ENCODE results near the gene GSK3A. TPM values are rescaled to one million over a fixed set of nuclear protein-coding genes. Genes with fewer than 3 reads are reported as not detected.

Gene GSK3A
- total RNA-seq, 1 donor from 2014 or later, result 68.0 TPM

DNA sequence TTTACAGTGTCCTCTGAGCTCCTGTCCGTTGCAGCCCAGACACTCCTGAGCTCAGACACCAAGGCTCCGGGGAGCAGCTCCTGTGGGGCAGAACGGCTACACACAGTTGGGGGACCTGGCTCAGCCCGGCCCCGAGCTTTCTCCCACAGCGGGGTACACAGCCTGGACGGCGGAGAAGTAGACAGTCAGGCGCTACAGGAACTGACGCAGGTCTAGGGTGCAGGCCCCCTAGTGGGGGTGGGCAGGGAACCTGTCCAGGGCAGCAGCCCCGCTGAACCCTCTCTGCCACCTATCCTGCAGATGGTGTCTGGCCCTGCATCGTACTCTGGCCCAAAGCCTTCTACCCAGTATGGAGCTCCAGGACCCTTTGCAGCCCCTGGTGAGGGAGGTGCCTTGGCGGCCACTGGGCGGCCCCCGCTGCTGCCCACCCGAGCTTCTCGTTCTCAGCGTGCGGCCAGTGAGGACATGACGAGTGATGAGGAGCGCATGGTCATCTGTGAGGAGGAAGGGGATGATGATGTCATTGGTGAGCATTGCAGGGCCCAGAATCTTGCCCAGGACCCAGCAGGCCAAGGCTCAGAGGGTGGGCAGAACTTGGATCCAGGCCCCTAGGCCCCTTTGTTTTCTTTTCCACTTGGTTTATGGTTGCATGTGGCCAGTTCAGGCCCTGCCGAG, 46.6 kb upstream of the GSK3A start:
- DNase-seq (ENCODE audit: low read depth, low spot score), result no peak
- TF ChIP-seq, protein P1, sequence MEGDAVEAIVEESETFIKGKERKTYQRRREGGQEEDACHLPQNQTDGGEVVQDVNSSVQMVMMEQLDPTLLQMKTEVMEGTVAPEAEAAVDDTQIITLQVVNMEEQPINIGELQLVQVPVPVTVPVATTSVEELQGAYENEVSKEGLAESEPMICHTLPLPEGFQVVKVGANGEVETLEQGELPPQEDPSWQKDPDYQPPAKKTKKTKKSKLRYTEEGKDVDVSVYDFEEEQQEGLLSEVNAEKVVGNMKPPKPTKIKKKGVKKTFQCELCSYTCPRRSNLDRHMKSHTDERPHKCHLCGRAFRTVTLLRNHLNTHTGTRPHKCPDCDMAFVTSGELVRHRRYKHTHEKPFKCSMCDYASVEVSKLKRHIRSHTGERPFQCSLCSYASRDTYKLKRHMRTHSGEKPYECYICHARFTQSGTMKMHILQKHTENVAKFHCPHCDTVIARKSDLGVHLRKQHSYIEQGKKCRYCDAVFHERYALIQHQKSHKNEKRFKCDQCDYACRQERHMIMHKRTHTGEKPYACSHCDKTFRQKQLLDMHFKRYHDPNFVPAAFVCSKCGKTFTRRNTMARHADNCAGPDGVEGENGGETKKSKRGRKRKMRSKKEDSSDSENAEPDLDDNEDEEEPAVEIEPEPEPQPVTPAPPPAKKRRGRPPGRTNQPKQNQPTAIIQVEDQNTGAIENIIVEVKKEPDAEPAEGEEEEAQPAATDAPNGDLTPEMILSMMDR (conservative IDR thresholded peaks at IDR 0.05), result no peak
- no peak overlapping the region for H3K27ac Mint-ChIP-seq (ENCODE audit: unreplicated experiment)
- H3K4me3 Mint-ChIP-seq, result peak overlapping the region; percentile 72
- H3K4me1 Mint-ChIP-seq, result peaks cover 26% of the 10 kb centered on the region
- H3K27me3 Mint-ChIP-seq (ENCODE audit: low read depth), result peaks cover 4% of the 10 kb centered on the region
- peaks cover 9% of the 10 kb centered on the region for H3K36me3 Mint-ChIP-seq (ENCODE audit: low read depth)
- no peaks in the 10 kb centered on the region for H3K9me3 Mint-ChIP-seq

DNA sequence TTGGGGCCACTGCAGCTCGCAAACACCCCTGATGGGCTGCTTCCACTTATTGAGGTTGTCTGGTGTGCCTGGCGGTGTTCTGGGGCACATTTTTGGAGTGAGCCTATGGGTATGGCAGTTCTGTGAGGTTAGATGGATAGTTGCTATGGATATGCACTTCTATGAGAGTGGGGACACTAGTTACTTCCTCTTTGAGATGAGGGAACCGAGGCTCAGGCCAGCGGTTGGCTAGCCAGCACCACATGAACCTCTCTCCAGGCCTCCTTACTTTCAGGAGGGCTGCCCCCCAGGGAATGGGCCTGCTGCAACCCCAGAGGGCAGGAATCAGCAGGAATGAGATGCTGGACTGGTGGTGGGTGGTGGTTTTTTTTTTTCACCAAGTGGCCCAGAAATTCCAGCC, 46.0 kb upstream of the GSK3A start:
- Mint-ChIP-seq H3K27me3 (ENCODE audit: low read depth) (peaks cover 4% of the 10 kb centered on the region), H3K4me3 (peak overlapping the region; percentile 72), H3K9me3 (no peaks in the 10 kb centered on the region), H3K36me3 (ENCODE audit: low read depth) (peaks cover 9% of the 10 kb centered on the region), H3K27ac (ENCODE audit: unreplicated experiment) (no peak overlapping the region), H3K4me1 (peaks cover 25% of the 10 kb centered on the region)
- no peak for DNase-seq (ENCODE audit: low read depth, low spot score)
- TF ChIP-seq, protein P1 (conservative IDR thresholded peaks at IDR 0.05), result no peak

DNA sequence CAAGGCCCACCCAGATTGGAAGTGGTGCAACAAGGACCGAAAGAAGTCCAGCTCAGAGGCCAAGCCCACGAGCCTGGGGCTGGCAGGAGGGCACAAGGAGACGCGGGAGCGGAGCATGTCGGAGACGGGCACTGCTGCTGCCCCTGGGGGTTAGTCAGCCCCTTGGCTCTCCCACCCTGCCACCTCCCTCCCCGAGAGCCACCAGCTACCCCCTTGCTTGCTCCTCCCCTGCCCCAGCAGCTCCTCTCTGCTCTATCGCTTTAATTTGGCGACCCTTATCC, 45.4 kb upstream of the GSK3A start:
- Mint-ChIP-seq H3K9me3 (no peaks in the 10 kb centered on the region), H3K27ac (ENCODE audit: unreplicated experiment) (no peak overlapping the region), H3K4me1 (peaks cover 23% of the 10 kb centered on the region), H3K36me3 (ENCODE audit: low read depth) (peaks cover 7% of the 10 kb centered on the region), H3K4me3 (peak overlapping the region; percentile 72), H3K27me3 (ENCODE audit: low read depth) (peaks cover 4% of the 10 kb centered on the region)
- no peak for DNase-seq (ENCODE audit: low read depth, low spot score)
- TF ChIP-seq, protein P1 (conservative IDR thresholded peaks at IDR 0.05), result no peak

DNA sequence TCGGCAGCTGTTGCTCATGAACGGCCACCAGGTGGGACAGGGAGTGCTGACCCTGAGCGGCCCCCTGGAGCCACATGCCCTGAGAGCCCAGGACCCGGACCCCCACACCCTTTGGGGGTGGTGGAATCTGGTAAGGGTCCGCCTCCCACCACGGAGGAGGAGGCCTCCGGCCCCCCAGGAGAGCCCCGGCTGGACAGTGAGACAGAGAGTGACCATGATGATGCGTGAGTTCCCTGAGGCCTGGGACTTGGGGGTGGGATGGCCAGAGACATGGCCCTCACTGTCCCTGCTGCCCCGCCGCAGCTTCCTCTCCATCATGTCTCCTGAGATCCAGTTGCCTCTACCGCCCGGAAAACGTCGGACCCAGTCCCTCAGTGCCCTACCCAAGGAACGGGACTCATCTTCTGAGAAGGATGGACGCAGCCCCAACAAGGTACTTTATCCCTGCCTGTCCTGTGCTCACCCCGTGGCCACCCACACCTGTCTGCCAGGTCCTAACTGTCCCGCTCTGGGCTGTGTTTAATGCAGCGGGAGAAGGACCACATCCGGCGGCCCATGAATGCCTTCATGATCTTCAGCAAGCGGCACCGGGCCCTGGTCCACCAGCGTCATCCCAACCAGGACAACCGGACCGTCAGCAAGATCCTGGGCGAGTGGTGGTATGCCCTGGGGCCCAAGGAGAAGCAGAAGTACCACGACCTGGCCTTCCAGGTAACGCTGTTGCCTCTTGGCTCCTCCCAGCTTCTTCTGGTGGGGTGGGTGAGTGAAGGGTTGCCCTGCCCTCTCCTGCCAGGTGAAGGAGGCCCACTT, 44.8 kb upstream of the GSK3A start:
- DNase-seq (ENCODE audit: low read depth, low spot score), result no peak
- H3K36me3 Mint-ChIP-seq (ENCODE audit: low read depth), result peaks cover 7% of the 10 kb centered on the region
- peak overlapping the region; percentile 62 for H3K4me3 Mint-ChIP-seq
- no peak overlapping the region for H3K27ac Mint-ChIP-seq (ENCODE audit: unreplicated experiment)
- peaks cover 4% of the 10 kb centered on the region for H3K27me3 Mint-ChIP-seq (ENCODE audit: low read depth)
- peaks cover 23% of the 10 kb centered on the region for H3K4me1 Mint-ChIP-seq
- no peaks in the 10 kb centered on the region for H3K9me3 Mint-ChIP-seq
- TF ChIP-seq, protein P1 (conservative IDR thresholded peaks at IDR 0.05), result no peak

DNA sequence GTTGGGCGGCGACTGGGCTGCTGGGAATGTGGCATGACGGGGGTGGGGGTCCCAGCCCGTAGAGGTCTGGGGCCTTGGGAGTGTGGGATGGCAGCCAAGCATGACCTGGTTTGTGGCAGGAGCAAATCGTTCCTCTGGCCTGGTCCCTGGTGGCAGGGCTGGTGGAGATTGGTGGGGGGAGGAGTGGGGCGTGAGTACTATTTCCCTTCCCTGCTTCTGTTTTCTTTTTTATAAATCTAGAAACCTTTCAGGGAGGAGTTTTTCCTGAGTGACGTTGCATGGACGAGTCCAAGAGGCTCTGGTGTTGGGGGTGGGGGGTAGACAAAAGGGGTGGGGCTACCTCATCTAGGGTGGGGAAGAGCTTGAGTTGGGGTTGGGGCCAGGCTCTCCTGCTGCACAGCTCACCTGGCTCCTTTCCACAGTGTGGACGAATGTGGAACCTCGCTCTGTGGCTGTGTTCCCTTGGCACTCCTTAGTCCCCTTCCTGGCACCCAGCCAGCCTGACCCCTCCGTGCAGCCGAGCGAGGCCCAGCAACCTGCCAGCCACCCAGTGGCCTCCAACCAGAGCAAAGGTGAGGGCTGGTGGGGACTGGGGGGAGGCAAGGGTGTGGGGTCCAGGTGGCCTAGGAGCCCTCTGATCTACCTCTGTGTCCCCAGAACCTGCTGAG, 44.1 kb upstream of the GSK3A start:
- no peaks in the 10 kb centered on the region for H3K9me3 Mint-ChIP-seq
- H3K4me3 Mint-ChIP-seq, result peak overlapping the region; percentile 98
- H3K27me3 Mint-ChIP-seq (ENCODE audit: low read depth), result peaks cover 4% of the 10 kb centered on the region
- TF ChIP-seq, protein P1 (conservative IDR thresholded peaks at IDR 0.05), result no peak
- DNase-seq (ENCODE audit: low read depth, low spot score), result no peak
- H3K27ac Mint-ChIP-seq (ENCODE audit: unreplicated experiment), result no peak overlapping the region
- H3K36me3 Mint-ChIP-seq (ENCODE audit: low read depth), result peaks cover 3% of the 10 kb centered on the region
- peaks cover 18% of the 10 kb centered on the region for H3K4me1 Mint-ChIP-seq

All from neural crest cell (in vitro differentiated cells).